Caco-2 (cell line): ENCODE results near the gene MAP3K7. TPM values are rescaled to one million over a fixed set of nuclear protein-coding genes. Genes with fewer than 3 reads are reported as not detected.

Experiments
- BruUV-seq: library from RNA; stranded (reverse); fragments of 400-500 nt; replicated peaks from 2 replicates; lab custom pipeline; 2021; lab: Mats Ljungman, UMichigan
- CTCF ChIA-PET: fragments of 300-600 bp; sonication (Branson Sonifier 250); formaldehyde crosslinking; loops from one replicate; lab custom pipeline; 2022; ENCODE audit warnings: antibody characterized with exemption; lab: Charles Lee
- POLR2A ChIA-PET: fragments of 300-600 bp; sonication (Branson Sonifier 250); formaldehyde crosslinking; loops from one replicate; lab custom pipeline; 2022; ENCODE audit warnings: antibody characterized with exemption; lab: Charles Lee
- DNase-seq, 2 experiments: peaks; one replicate each; pipeline versions ENCODE4 v3.0.0 to v3.0.0-alpha.2; 2020 to 2022
- H3K27me3 ChIP-seq: replicated peaks from 2 replicates; pipeline ENCODE4 v1.6.0; 2011; ENCODE audit warnings: low read length; ENCODE audit not compliant: control insufficient read depth, insufficient read depth
- H3K36me3 ChIP-seq: 2 replicates; pipeline ENCODE4 v1.5.1; 2011; ENCODE audit warnings: low read length; ENCODE audit not compliant: control insufficient read depth, insufficient read depth
- H3K4me1 ChIP-seq: fragments of 250-450 bp; sonication (Bioruptor Pico); 2 replicates; pipeline ENCODE4 v1.5.1; 2020; ENCODE audit warnings: mild to moderate bottlenecking
- H3K4me3 ChIP-seq: 2 replicates; pipeline ENCODE4 v1.5.1; 2011; ENCODE audit warnings: low read depth, mild to moderate bottlenecking, control low read depth, low read length
- H3K9me3 ChIP-seq: fragments of 250-450 bp; sonication (Bioruptor Pico); 2 replicates; pipeline ENCODE4 v1.5.1; 2020; ENCODE audit warnings: mild to moderate bottlenecking, moderate library complexity
- H3K27ac Mint-ChIP-seq: one replicate; pipeline ENCODE4 v1.8.0; 2022; ENCODE audit warnings: mixed read lengths; ENCODE audit not compliant: unreplicated experiment
- H3K27me3 Mint-ChIP-seq: one replicate; pipeline ENCODE4 v1.8.0; 2022; ENCODE audit warnings: mixed read lengths; ENCODE audit not compliant: insufficient read depth, unreplicated experiment
- H3K36me3 Mint-ChIP-seq: one replicate; pipeline ENCODE4 v1.8.0; 2022; ENCODE audit warnings: mild to moderate bottlenecking, mixed read lengths; ENCODE audit not compliant: insufficient read depth, unreplicated experiment
- H3K4me1 Mint-ChIP-seq: one replicate; pipeline ENCODE4 v1.8.0; 2022; ENCODE audit warnings: low read depth, mixed read lengths; ENCODE audit not compliant: unreplicated experiment
- H3K4me3 Mint-ChIP-seq: one replicate; pipeline ENCODE4 v1.8.0; 2022; ENCODE audit warnings: mild to moderate bottlenecking, moderate library complexity, mixed read lengths; ENCODE audit not compliant: unreplicated experiment
- H3K9me3 Mint-ChIP-seq: one replicate; pipeline ENCODE4 v1.8.0; 2022; ENCODE audit warnings: mixed read lengths; ENCODE audit not compliant: unreplicated experiment
- CTCF ChIP-seq, 2 experiments: fragments of 200-600 bp in 1 of 2; IDR thresholded peaks; 1 replicate in 1 of 2; 2 replicates in 1 of 2; pipeline versions ENCODE4 v1.5.1 to v1.8.0; 2011 to 2022; ENCODE audit warnings: antibody characterized with exemption in 1 of 2, control low read depth in 1 of 2, inconsistent platforms in 1 of 2, low read depth in 1 of 2, low read length in 1 of 2, mild to moderate bottlenecking in 1 of 2, moderate library complexity in 1 of 2; ENCODE audit not compliant: insufficient read depth in 1 of 2, severe bottlenecking in 1 of 2, unreplicated experiment in 1 of 2
- intact Hi-C: fragments of 100-400 bp; cut with micrococcal nuclease; formaldehyde crosslinking; loops from one replicate; pipeline ENCODE4 v1.10.0; 2022; ENCODE audit not compliant: unreplicated experiment
- total RNA-seq: library from RNA; stranded (reverse); gene quantifications from 2 replicates; pipeline ENCODE4 v1.2.3, GENCODE V29; 2022

The MAP3K7 gene
- total RNA-seq, 1 experiment from 2014 or later: 27.7 TPM

GRCh38 chr6:90584636-90585255, 2.1 kb downstream of the MAP3K7 start:
- no TSS peak for BruUV-seq
- H3K27me3 Mint-ChIP-seq: no peaks in the 10 kb centered on the region
- intact Hi-C loops: no loop called here
- no peaks in the 10 kb centered on the region for H3K4me1 Mint-ChIP-seq
- H3K9me3 ChIP-seq: no peaks in the 10 kb centered on the region
- no peak for TF ChIP-seq CTCF (IDR thresholded peaks at IDR 0.05; ENCODE audit: insufficient read depth in 1 of 2, low read depth in 1 of 2, low read length in 1 of 2, severe bottlenecking in 1 of 2, unreplicated experiment in 1 of 2)
- 0 out of 2 replicates have a peak, but pooled peaks cover 8% of the 10 kb centered on the region for H3K4me1 ChIP-seq
- H3K9me3 Mint-ChIP-seq: no peaks in the 10 kb centered on the region
- POLR2A ChIA-PET: no interaction called here
- no peaks in the 10 kb centered on the region for H3K27me3 ChIP-seq
- H3K36me3 ChIP-seq: no peaks in the 10 kb centered on the region
- CTCF ChIA-PET: no interaction called here
- H3K36me3 Mint-ChIP-seq: peaks cover 14% of the 10 kb centered on the region
- no peak overlapping the region for H3K4me3 Mint-ChIP-seq
- no peak overlapping the region for H3K27ac Mint-ChIP-seq
- no peak for DNase-seq
- H3K4me3 ChIP-seq: no peak overlapping the region

- intact Hi-C loops: no loop called here
- H3K4me3 Mint-ChIP-seq: no peak overlapping the region
- no peaks in the 10 kb centered on the region for H3K27me3 ChIP-seq
- ChIA-PET POLR2A (no interaction called here), CTCF (no interaction called here)
- no peaks in the 10 kb centered on the region for H3K9me3 Mint-ChIP-seq
- H3K36me3 Mint-ChIP-seq: peaks cover 14% of the 10 kb centered on the region
- no peak for DNase-seq
- H3K36me3 ChIP-seq: no peaks in the 10 kb centered on the region
- H3K4me3 ChIP-seq: no peak overlapping the region
- H3K27ac Mint-ChIP-seq: no peak overlapping the region
- H3K4me1 ChIP-seq: 0 out of 2 replicates have a peak, but pooled peaks cover 8% of the 10 kb centered on the region
- H3K27me3 Mint-ChIP-seq: no peaks in the 10 kb centered on the region
- H3K9me3 ChIP-seq: no peaks in the 10 kb centered on the region
- no peaks in the 10 kb centered on the region for H3K4me1 Mint-ChIP-seq
- TF ChIP-seq CTCF (IDR thresholded peaks at IDR 0.05; ENCODE audit: insufficient read depth in 1 of 2, low read depth in 1 of 2, low read length in 1 of 2, severe bottlenecking in 1 of 2, unreplicated experiment in 1 of 2): no peak
- no TSS peak for BruUV-seq
Measured at GRCh38 chr6:90583836-90584481, 2.9 kb downstream of the MAP3K7 start.

- BruUV-seq: no TSS peak
- intact Hi-C loops: no loop called here
- CTCF ChIA-PET: no interaction called here
- no peak for DNase-seq
- H3K4me1 Mint-ChIP-seq: no peaks in the 10 kb centered on the region
- H3K27ac Mint-ChIP-seq: no peak overlapping the region
- Histone ChIP-seq H3K4me1 (0 out of 2 replicates have a peak, but pooled peaks cover 8% of the 10 kb centered on the region), H3K4me3 (no peak overlapping the region), H3K9me3 (no peaks in the 10 kb centered on the region), H3K36me3 (no peaks in the 10 kb centered on the region), H3K27me3 (no peaks in the 10 kb centered on the region)
- POLR2A ChIA-PET: no interaction called here
- H3K4me3 Mint-ChIP-seq: no peak overlapping the region
- TF ChIP-seq CTCF (IDR thresholded peaks at IDR 0.05; ENCODE audit: insufficient read depth in 1 of 2, low read depth in 1 of 2, low read length in 1 of 2, severe bottlenecking in 1 of 2, unreplicated experiment in 1 of 2): no peak
- no peaks in the 10 kb centered on the region for H3K27me3 Mint-ChIP-seq
- peaks cover 14% of the 10 kb centered on the region for H3K36me3 Mint-ChIP-seq
- H3K9me3 Mint-ChIP-seq: no peaks in the 10 kb centered on the region
Measured at GRCh38 chr6:90583179-90583835, 3.6 kb downstream of the MAP3K7 start.
